ENCODE data around the gene NDOR1.
A peak's percentile ranks its signal among the peaks of the same experiment; 100 is the strongest.

The NDOR1 gene

DNA sequence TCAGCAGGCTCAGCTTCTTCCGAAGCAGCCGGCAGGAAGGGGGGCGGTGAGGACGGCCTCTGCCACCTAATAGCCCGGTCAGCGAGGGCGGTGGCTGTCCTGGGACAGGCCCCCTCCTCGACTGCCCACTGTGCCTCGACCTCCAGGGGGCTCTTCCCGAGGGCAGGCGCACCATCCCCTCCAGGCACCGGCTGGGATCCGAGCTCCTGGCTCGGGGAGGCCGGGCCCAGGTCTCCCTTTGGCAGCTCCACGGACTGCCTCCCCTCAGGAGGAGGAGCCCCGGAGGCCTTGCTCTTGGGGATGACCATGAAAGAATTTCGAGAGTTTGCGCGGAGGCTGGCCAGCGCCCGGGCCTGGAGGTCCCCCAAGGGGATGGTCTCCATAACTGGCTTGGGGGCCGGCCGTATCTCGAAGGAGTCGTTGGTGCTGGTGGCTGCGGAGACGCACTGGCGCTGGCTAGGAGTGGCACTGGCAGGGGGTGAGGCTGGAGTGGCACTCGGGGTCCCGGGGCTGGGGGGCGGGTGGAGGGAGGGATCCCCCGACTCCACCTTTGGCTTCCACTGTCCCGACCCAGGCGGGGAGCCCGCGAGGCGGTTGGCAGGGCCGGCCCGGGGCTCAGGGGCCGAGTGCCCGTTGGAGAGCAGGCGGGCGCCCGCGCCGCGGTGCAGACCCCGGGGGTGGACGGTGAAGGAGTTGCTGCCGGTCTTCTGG is 5.9 kb upstream of the NDOR1 start:
- FAIRE-seq, result no peak

DNA sequence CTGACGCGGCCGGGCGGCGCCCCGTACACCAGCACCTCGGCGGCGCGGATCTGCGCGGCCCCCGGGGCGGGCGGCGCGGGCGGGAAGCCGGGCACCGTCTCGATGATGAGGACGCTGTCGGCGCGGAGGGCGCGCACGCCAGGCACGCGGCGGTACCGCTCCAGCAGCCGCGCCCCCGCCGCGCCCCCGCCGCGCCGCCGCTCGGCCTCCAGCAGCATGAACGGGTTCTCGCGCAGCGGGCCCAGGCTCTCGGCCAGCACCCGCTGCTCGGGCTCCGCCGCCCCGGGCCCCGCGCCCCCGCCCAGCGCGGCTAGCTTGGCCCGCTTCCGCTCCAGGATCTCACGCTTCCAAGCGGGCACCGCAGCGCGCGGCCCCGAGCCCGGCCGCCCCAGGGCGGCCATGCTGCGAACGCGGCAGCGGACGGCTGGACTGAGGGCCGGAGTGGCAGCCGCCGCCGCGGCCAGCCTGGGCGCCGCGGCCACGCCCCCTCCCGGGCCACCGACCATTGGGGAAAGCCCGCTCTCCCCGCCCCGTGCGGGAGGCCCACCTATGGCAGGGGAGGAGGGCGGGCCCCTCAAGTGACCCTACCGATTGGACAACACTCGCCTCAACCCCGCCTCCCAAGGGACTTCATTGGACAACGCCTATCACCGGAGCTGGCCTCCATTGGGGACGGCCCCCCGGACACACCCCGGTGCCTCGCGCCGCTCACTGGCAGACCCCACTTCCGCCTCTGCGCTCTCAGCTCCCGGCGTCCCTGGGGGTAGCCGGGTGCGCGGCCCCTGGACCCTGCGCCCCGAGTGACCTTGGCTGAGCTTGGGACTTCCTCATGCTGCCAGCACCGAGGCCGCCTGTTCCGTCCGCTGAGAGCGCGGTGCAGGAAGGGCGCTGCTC is 4.9 kb upstream of the NDOR1 start, which contains the start of gene TPRN:
Gene TPRN (minus strand): TSS at position 431 of the 894 bp plus-strand sequence. CDS start 30 bp downstream, at position 401.
- FAIRE-seq, result peak; percentile 95

DNA sequence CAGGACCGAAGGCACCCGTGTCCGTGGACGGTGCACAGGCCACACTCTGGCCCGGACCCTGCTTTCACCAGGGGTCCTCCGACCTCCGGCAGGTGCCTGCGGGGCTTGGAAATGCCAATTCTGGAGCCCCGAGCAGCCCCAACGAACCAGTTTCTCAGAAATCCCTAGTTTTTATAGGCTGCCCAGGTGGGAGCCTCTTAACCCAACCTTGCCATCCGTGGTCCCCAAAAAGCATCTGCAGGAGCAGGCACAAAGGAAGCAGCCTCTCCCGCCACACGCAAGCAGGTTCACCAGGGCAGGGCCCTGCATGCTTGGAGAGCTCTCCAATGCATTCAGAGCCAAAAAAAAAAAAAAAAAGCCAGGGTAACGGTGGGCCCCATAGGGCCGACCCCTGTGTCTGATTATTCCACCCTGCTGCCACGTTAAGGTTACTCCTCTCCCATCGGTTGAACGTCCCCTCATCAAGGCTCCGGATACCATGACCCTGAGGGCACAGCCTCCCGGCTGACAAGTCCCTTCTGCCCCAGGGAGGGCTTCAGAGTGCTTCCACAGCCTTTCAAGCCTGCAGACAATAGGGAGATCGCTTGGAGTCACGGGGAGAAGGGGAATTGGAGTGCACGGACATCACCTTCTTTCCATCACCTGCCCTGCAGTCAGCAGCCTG is 4.2 kb upstream of the NDOR1 start:
- FAIRE-seq, result no peak

DNA sequence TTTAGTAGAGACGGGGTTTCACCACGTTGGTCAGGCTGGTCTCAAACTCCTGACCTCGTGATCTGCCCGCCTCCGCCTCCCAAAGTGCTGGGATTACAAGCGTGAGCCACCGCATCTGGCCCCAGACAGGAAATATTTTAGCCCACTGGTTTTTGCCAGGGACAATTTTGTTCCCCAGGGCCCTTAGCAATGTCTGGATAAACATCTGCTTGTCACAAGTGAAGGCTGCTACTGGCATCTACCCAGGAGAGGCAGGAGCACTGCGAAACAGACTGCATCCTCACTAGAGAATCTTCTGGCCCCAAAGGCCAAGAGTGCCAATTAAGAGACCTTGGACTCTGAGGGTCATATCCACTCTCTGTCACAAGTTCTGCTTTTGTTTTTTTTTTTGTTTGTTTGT is 2.5 kb upstream of the NDOR1 start:
- FAIRE-seq, result no peak

GRCh38 chr9:137204731-137205125 is 772 bp upstream of the NDOR1 start:
- FAIRE-seq, result no peak

GRCh38 chr9:137206602-137207001 is 1.1 kb downstream of the NDOR1 start:
- FAIRE-seq, result no peak

GRCh38 chr9:137211532-137211931 is 6.0 kb downstream of the NDOR1 start:
- FAIRE-seq, result no peak

- no peak for FAIRE-seq
Observed at GRCh38 chr9:137212520-137212919, 7.0 kb downstream of the NDOR1 start.

DNA sequence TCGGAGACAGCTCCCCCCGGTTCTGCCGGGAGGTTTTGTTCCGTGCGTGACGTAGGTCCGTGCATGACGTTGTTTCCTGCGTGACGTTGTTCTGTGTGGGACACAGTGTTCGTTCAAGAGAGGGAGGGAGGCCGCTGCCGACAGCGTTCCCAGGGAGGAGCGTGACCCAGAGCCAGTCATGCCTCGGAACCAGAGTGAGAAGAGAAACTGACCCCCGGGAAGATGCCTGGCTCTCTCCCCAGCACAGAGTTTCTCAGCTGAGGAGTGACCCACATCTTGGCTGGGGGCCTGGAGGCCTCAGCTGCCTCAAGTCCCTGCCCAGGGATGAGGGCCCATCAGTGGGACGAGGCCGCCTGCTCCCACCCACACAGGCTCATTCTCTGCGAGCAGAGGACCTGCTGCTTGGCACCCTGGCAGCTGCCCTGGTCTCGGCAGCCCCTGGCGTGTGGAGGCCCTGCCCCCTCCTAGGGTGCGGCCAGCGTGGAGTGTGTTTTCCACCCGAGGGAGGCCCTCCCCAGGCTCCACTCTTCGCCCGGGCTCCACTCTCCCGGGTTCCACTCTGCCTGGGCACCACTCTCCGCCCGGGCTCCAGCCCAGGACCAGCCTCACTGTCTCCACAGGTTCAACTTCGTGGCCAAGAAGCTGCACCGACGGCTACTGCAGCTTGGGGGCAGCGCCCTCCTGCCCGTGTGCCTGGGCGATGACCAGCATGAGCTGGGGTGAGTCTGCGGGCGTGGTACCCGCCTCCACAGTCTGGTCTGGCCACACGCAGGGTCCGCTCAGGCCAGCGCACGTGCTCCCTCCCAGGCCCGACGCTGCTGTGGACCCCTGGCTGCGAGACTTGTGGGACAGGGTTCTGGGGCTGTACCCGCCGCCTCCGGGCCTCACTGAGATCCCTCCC is 7.9 kb downstream of the NDOR1 start:
- no peak for FAIRE-seq

DNA sequence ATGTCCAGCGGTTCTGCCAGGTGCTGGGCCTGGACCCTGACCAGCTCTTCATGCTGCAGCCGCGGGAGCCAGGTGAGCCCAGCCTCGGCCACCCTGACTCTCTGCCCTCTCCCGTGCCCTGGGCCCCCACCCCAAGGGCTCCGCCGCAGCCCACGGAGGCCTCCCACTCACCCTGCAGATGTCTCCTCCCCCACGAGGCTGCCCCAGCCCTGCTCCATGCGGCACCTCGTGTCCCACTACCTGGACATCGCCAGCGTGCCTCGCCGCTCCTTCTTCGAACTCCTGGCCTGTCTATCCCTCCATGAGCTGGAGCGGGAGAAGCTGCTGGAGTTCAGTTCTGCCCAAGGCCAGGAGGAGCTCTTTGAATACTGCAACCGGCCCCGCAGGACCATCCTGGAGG is 9.1 kb downstream of the NDOR1 start:
- FAIRE-seq, result no peak

- no peak for FAIRE-seq
Observed at GRCh38 chr9:137215196-137215986, 9.9 kb downstream of the NDOR1 start.

DNA sequence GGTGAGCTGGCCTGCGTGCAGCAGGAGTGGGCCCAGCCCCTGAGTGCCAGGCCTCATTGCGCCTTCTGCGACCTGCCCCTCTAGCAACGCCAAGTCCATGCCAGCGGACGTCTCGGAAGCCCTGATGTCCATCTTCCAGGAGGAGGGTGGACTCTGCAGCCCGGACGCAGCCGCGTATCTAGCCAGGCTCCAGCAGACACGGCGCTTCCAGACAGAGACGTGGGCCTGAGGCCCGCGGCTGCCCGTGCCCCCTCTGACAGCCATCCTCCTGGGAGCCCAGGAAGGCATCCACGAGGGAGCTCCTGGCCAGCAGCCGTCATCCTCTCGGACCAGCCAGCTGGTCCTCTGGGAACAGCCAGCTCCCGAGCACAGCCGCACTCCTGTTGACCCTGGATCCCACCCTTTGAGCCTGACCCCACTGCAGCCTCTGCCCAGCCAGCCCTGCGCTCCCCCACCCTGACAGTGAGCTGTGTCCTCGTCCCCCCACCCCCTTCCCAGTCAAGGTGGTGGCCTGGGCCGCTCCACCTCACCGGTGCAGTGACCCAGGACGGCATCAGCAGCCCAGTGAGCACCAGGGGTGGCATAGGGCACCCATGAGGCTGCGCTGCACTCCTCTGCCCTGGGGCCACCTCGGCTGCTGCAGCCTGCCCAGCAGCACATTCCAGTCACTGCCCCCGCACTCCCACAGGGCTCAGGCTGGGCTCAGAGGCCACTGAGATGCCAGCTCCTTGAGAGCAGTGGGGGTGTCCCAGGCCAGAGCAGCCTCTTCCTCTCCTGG is 10.9 kb downstream of the NDOR1 start:
- FAIRE-seq, result no peak

GRCh38 chr9:137217276-137218211 is 12.0 kb downstream of the NDOR1 start:
- FAIRE-seq, result peak; percentile 87

DNA sequence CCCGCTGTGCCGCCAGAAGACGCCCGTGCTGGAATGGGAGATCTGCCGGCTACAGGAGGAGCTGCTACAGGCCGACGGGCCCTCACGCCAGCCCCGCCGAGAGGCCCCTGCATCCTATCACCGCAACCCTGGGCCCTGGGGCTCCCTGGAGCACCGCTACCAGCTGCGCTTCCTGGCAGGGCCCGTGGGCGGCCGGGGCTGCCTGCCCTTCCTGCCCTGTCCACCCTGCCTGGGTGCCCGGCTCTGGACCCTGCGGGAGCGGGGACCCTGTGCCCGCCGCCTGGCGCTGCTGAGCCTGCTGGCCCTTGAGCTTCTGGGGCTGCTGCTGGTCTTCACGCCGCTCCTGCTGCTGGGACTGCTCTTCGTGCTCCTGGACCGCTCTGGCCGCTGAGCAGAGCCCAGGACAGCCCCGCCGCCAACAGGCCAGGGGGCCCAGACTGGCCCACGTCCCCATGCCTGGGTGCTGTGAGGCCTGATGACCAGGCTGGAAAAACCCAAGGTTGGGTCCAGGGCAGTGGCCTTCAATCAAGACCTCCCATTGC is 12.8 kb downstream of the NDOR1 start:
- no peak for FAIRE-seq

DNA sequence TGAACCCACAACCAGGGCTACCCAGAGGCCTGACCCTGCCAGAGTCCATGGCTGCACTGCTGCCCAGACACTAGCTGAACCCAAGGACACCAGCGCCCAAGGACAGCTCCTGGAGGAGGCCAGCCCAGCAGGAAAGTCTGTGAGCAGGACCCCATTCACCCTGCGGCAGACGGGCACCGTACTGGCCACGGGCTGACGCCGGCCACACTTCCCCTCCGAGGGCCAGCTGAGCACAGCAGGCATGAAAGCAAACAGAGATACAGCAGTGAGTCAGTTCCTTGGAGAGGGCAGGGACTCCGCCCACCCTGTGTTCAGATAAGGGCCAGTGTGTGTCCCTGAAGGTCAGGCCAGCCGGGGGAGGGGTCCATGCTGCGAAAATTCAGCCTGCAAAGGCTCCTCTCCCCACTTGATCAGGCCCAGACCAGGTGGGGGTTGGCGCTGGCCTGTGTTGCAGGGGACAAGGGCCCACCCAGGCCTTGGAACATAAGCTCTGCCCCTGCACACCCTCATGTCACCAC is 13.3 kb downstream of the NDOR1 start:
- FAIRE-seq, result no peak

- no peak for FAIRE-seq
Observed at GRCh38 chr9:137219757-137220316, 14.3 kb downstream of the NDOR1 start.

- no peak for FAIRE-seq
Observed at GRCh38 chr9:137220317-137221094, 15.0 kb downstream of the NDOR1 start.

DNA sequence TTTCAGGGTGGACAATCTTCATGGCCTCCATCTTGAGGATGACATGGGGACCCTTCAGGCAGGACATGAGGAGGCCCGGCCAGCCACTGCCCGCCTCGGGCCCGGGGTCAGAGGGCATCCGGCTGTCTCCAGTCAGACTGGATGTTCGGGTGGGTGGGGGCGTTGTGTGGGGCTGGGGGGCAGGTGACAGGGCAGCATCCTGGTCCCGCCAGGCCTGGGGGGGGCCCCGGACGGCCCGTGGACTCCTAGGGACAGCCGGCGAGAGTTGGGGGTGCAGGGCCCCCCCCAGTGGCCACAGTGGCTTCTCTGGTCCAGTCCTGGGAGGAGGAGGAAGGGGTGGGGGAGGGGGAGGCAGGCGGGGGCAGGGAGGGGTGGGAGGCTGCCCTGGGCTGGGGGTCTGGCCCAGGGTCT is 15.6 kb downstream of the NDOR1 start:
- FAIRE-seq, result no peak

All from G401.6 (cell line).